GM12891 (cell line): Measurements from ENCODE around the gene KCNMB2.
"Not testable (repeated sequence)": the region's sequence is repeated elsewhere in the genome, so short reads cannot be mapped to it uniquely, and the experiment has no call there.

Source experiments
- POLR2A ChIP-seq: IDR thresholded peaks from 2 replicates; pipeline ENCODE4 v1.6.1; 2011; ENCODE audit warnings: low read depth, low read length, control low read depth
- POU2F2 ChIP-seq: IDR thresholded peaks from 2 replicates; pipeline ENCODE4 v1.6.1; 2011; ENCODE audit warnings: low read depth, mild to moderate bottlenecking, control low read depth, low read length, moderate library complexity

- not testable (repeated sequence) for TF ChIP-seq POLR2A, POU2F2
These were observed 209.8 kb downstream of the KCNMB2 start for GRCh38 chr3:178745861-178746655.
